ENCODE measurements around the gene EXOC3L4.

GRCh38 chr14:103121846-103122584, 27.5 kb downstream of the EXOC3L4 start:
- TF ChIP-seq CTCF (IDR thresholded peaks at IDR 0.05; ENCODE audit: insufficient read depth, low read length) (no peak), GABPA (IDR thresholded peaks at IDR 0.05; ENCODE audit: low read depth) (no peak), POLR2AphosphoS5 (IDR thresholded peaks at IDR 0.05; ENCODE audit: low read depth) (peak; percentile 81), SPI1 (IDR thresholded peaks at IDR 0.05; ENCODE audit: borderline replicate concordance, low read depth) (peak; percentile 53; the same call in 1 of the 2 replicates), REST (IDR thresholded peaks at IDR 0.05; ENCODE audit: insufficient replicate concordance, low read depth) (no peak)

All from HL-60 (cell line).